CD14-positive monocyte (primary cell): ENCODE data around the gene SLC12A6. TPM values are rescaled to one million over a fixed set of nuclear protein-coding genes. Genes with fewer than 3 reads are reported as not detected.

Experiments
- DNase-seq, 3 donors: peaks; one replicate each; pipeline ENCODE4 v3.0.0-alpha.2; 2011 to 2022
- H2AFZ ChIP-seq: 2 replicates; pipeline ENCODE4 v1.6.0; 2012; ENCODE audit warnings: mild to moderate bottlenecking, low read depth, low read length, inconsistent platforms; ENCODE audit not compliant: insufficient read depth, poor library complexity, severe bottlenecking
- H3K27ac ChIP-seq, 2 donors: 1 replicate in 1 of 2; 2 replicates in 1 of 2; pipeline ENCODE4 v1.5.1; 2012 to 2013; ENCODE audit warnings: low read length in 2 of 2, control low read depth in 1 of 2, inconsistent platforms in 1 of 2, low read depth in 1 of 2, mild to moderate bottlenecking in 1 of 2
- H3K27me3 ChIP-seq, 2 donors: one replicate each; pipeline versions ENCODE4 v1.6.0 to v1.6.1; 2011 to 2013; ENCODE audit warnings: low read length in 2 of 2; ENCODE audit not compliant: control insufficient read depth in 2 of 2, insufficient read depth in 2 of 2
- H3K36me3 ChIP-seq, 2 donors: replicated peaks in 1 of 2; 1 replicate in 1 of 2; 2 replicates in 1 of 2; pipeline versions ENCODE4 v1.5.1 to v1.6.1; 2012 to 2013; ENCODE audit warnings: low read length in 2 of 2, control low read depth in 1 of 2, inconsistent platforms in 1 of 2, mild to moderate bottlenecking in 1 of 2; ENCODE audit not compliant: insufficient read depth in 2 of 2, control insufficient read depth in 1 of 2
- H3K4me1 ChIP-seq, 2 donors: 1 replicate in 1 of 2; 2 replicates in 1 of 2; pipeline versions ENCODE4 v1.5.1 to v1.6.1; 2012 to 2013; ENCODE audit warnings: low read length in 2 of 2, control low read depth in 1 of 2, inconsistent platforms in 1 of 2, mild to moderate bottlenecking in 1 of 2, moderate library complexity in 1 of 2; ENCODE audit not compliant: insufficient read depth in 2 of 2, control insufficient read depth in 1 of 2
- H3K4me2 ChIP-seq: replicated peaks from 2 replicates; pipeline ENCODE3; 2012; ENCODE audit warnings: low read length, moderate library complexity, mild to moderate bottlenecking; ENCODE audit not compliant: poor library complexity, severe bottlenecking; ENCODE audit errors: extremely low read depth
- H3K4me3 ChIP-seq, 3 experiments: fragments of 200-600 bp in 1 of 3; sonication (generic) in 1 of 3; replicated peaks in 1 of 3; 1 replicate in 2 of 3; 2 replicates in 1 of 3; pipeline ENCODE4 v1.5.1; 2011 to 2013; ENCODE audit warnings: low read length in 3 of 3, mild to moderate bottlenecking in 3 of 3, control low read depth in 2 of 3, low read depth in 2 of 3, inconsistent platforms in 1 of 3, moderate library complexity in 1 of 3
- H3K79me2 ChIP-seq: 2 replicates; pipeline ENCODE4 v1.6.0; 2012; ENCODE audit warnings: mild to moderate bottlenecking, control low read depth, inconsistent platforms, low read length, moderate library complexity; ENCODE audit not compliant: insufficient read depth
- H3K9ac ChIP-seq: 2 replicates; pipeline ENCODE4 v1.6.0; 2017; ENCODE audit warnings: low read length, mild to moderate bottlenecking; ENCODE audit not compliant: insufficient read depth, poor library complexity, severe bottlenecking
- H3K9me3 ChIP-seq, 2 donors: replicated peaks in 1 of 2; 1 replicate in 1 of 2; 2 replicates in 1 of 2; pipeline versions ENCODE4 v1.5.1 to v1.6.1; 2012 to 2013; ENCODE audit warnings: low read length in 2 of 2, control low read depth in 1 of 2; ENCODE audit not compliant: control insufficient read depth in 1 of 2, insufficient read depth in 1 of 2
- H4K20me1 ChIP-seq: 2 replicates; pipeline ENCODE4 v1.6.0; 2012; ENCODE audit warnings: mild to moderate bottlenecking, low read length, control low read depth, moderate library complexity; ENCODE audit not compliant: insufficient read depth
- H3K27ac Mint-ChIP-seq, 7 donors: one replicate each; pipeline ENCODE4 v1.8.0; 2020; ENCODE audit warnings: mild to moderate bottlenecking in 7 of 7, mixed read lengths in 7 of 7, moderate library complexity in 6 of 7, inconsistent platforms in 2 of 7
- H3K27me3 Mint-ChIP-seq, 3 donors: one replicate each; pipeline ENCODE4 v1.8.0; 2021 to 2022; ENCODE audit warnings: low read depth in 3 of 3, mild to moderate bottlenecking in 3 of 3, mixed read lengths in 3 of 3, moderate library complexity in 3 of 3, inconsistent platforms in 1 of 3
- H3K36me3 Mint-ChIP-seq, 2 donors: one replicate each; pipeline ENCODE4 v1.8.0; 2020; ENCODE audit warnings: mixed read lengths in 2 of 2, inconsistent platforms in 1 of 2, mild to moderate bottlenecking in 1 of 2
- H3K4me1 Mint-ChIP-seq: one replicate; pipeline ENCODE4 v1.8.0; 2020; ENCODE audit warnings: mild to moderate bottlenecking, mixed read lengths
- H3K4me3 Mint-ChIP-seq, 2 donors: one replicate each; pipeline ENCODE4 v1.8.0; 2020; ENCODE audit warnings: mild to moderate bottlenecking in 2 of 2, mixed read lengths in 2 of 2, moderate library complexity in 1 of 2
- H3K9me3 Mint-ChIP-seq, 7 donors: one replicate each; pipeline ENCODE4 v1.8.0; 2020 to 2022; ENCODE audit warnings: mixed read lengths in 7 of 7, mild to moderate bottlenecking in 6 of 7, moderate library complexity in 6 of 7, inconsistent platforms in 2 of 7
- WGBS: methylation state at CpG from one replicate; pipeline ENCODE4 v1.1.5; 2013; ENCODE audit warnings: missing lambda C conversion rate; ENCODE audit not compliant: insufficient coverage; 5-methylcytosine and 5-hydroxymethylcytosine counted together
- intact Hi-C, 2 donors: fragments of 100-400 bp; cut with micrococcal nuclease; formaldehyde crosslinking; loops; one replicate each; pipeline versions ENCODE4 v1.15.0 to v1.15.1; 2023
- polyA plus RNA-seq, 3 donors: library from polyadenylated mRNA; depleted of rRNA in 1 of 3; unstranded in 2 of 3; stranded (reverse) in 1 of 3; fragments of 300-500 nt in 2 of 3; fragments of >200 nt in 1 of 3; fragmentation: Illumina TruSeq in 2 of 3; gene quantifications; 1 replicate in 2 of 3; 2 replicates in 1 of 3; pipeline ENCODE4 v1.2.3, GENCODE V29; 2012 to 2021
- TF ChIP-seq, protein P1 (sequence below): fragments of 200-600 bp; IDR thresholded peaks from one replicate; pipeline ENCODE4 v1.8.0; 2022; ENCODE audit warnings: antibody characterized with exemption, mild to moderate bottlenecking

Gene SLC12A6
- polyA plus RNA-seq, 3 donors: 5.4 to 80.0 (median 8.0) TPM

DNA sequence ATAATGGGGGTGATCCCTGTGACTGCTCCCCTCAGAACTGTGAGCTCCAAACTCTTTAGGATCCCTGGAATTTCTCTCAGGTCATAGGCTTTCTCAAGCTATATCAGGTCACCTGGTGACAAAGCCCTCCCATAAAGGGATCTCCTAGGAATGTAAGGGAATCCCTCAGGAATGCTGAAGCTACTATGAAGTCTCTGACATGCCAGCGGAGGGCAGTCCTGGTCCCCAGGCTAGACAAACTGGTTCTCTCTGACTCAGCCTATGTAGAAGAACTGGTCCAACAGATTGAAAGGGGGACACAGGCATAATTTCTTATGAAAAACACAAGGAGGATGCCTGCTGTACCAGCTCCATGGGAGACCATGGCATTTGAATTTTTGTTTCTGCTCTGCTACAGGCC lies 22.7 kb upstream of the SLC12A6 start:
- TF ChIP-seq, protein P1, sequence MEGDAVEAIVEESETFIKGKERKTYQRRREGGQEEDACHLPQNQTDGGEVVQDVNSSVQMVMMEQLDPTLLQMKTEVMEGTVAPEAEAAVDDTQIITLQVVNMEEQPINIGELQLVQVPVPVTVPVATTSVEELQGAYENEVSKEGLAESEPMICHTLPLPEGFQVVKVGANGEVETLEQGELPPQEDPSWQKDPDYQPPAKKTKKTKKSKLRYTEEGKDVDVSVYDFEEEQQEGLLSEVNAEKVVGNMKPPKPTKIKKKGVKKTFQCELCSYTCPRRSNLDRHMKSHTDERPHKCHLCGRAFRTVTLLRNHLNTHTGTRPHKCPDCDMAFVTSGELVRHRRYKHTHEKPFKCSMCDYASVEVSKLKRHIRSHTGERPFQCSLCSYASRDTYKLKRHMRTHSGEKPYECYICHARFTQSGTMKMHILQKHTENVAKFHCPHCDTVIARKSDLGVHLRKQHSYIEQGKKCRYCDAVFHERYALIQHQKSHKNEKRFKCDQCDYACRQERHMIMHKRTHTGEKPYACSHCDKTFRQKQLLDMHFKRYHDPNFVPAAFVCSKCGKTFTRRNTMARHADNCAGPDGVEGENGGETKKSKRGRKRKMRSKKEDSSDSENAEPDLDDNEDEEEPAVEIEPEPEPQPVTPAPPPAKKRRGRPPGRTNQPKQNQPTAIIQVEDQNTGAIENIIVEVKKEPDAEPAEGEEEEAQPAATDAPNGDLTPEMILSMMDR: no peak
- intact Hi-C loops: loop anchor here (10.0 kb wide), 3 partner anchors 75 to 225 kb away; partner anchors contain the start of gene GOLGA8B (in 1 of the 2)
- Mint-ChIP-seq H3K27me3 (peaks cover 0 to 4% (median 2%) of the 10 kb centered on the region in 3 donors), H3K9me3 (no peaks in the 10 kb centered on the region), H3K27ac (peak overlapping the region in 2 of 7 donors; percentile 1 to 59), H3K4me1 (peaks cover 4% of the 10 kb centered on the region), H3K36me3 (peaks cover 29 to 44% of the 10 kb centered on the region in 2 donors), H3K4me3 (no peak overlapping the region)
- Histone ChIP-seq H3K4me2 (no peak overlapping the region), H2AFZ (no peak overlapping the region), H3K9me3 (no peaks in the 10 kb centered on the region), H3K4me1 (peaks cover under 1 to 1% of the 10 kb centered on the region in 2 donors), H3K9ac (no peak overlapping the region), H3K27me3 (no peaks in the 10 kb centered on the region), H3K4me3 (no peak overlapping the region), H3K36me3 (peaks cover 13 to 61% of the 10 kb centered on the region in 2 donors), H3K27ac (no peak overlapping the region), H4K20me1 (no peaks in the 10 kb centered on the region), H3K79me2 (no peaks in the 10 kb centered on the region)
- WGBS: 92% methylated on average over 1 of the region's 1 CpG
- DNase-seq: no peak

- Histone ChIP-seq H3K27ac (no peak overlapping the region), H3K36me3 (peaks cover 13 to 61% of the 10 kb centered on the region in 2 donors), H3K79me2 (no peaks in the 10 kb centered on the region), H3K9me3 (no peaks in the 10 kb centered on the region), H3K9ac (no peak overlapping the region), H2AFZ (no peak overlapping the region), H4K20me1 (no peaks in the 10 kb centered on the region), H3K4me3 (no peak overlapping the region), H3K27me3 (no peaks in the 10 kb centered on the region), H3K4me2 (no peak overlapping the region), H3K4me1 (no peaks in the 10 kb centered on the region)
- peak overlapping the region in 2 of 7 donors; percentile 16 to 54 for H3K27ac Mint-ChIP-seq
- no peaks in the 10 kb centered on the region for H3K9me3 Mint-ChIP-seq
- no peak overlapping the region for H3K4me3 Mint-ChIP-seq
- TF ChIP-seq, protein P1: no peak
- no peak for DNase-seq
- peaks cover 0 to 3% (median 0%) of the 10 kb centered on the region in 3 donors for H3K27me3 Mint-ChIP-seq
- intact Hi-C loops: no loop called here
- peaks cover 29 to 42% of the 10 kb centered on the region in 2 donors for H3K36me3 Mint-ChIP-seq
- H3K4me1 Mint-ChIP-seq: no peaks in the 10 kb centered on the region
- no CpG with 5 or more reads among the region's 3 CpGs for whole genome bisulfite sequencing
These were observed 21.8 kb upstream of the SLC12A6 start for GRCh38 chr15:34359416-34359815.
